Jurkat, Clone E6-1 (cell line): ENCODE results near the gene TARBP2.
"Not testable (repeated sequence)": the region's sequence is repeated elsewhere in the genome, so short reads cannot be mapped to it uniquely, and the experiment has no call there.

Source experiments
- DNase-seq: peaks from one replicate; pipeline ENCODE4 v3.0.0-alpha.2; 2011; ENCODE audit warnings: low read depth, low spot score
- H3K4me3 ChIP-seq: 2 replicates; pipeline ENCODE4 v1.5.1; 2011; ENCODE audit warnings: mild to moderate bottlenecking, low read length, control low read depth, moderate library complexity

The TARBP2 gene

GRCh38 chr12:53472056-53472582 is 29.0 kb upstream of the TARBP2 start:
- H3K4me3 ChIP-seq, result no peak overlapping the region
- no peak for DNase-seq

- no peak overlapping the region for H3K4me3 ChIP-seq
- DNase-seq, result no peak
These were observed 27.0 kb upstream of the TARBP2 start for GRCh38 chr12:53474077-53474476.

- no peak overlapping the region for H3K4me3 ChIP-seq
- DNase-seq, result no peak
These were observed 26.3 kb upstream of the TARBP2 start for GRCh38 chr12:53474819-53475218.

GRCh38 chr12:53476769-53477209 is 24.3 kb upstream of the TARBP2 start:
- no peak overlapping the region for H3K4me3 ChIP-seq
- no peak for DNase-seq

GRCh38 chr12:53478865-53479264 is 22.2 kb upstream of the TARBP2 start:
- no peak overlapping the region for H3K4me3 ChIP-seq

GRCh38 chr12:53479331-53479730 is 21.8 kb upstream of the TARBP2 start:
- DNase-seq, result no peak

More at GRCh38 chr12:53478865-53479264, 22.2 kb upstream of the TARBP2 start:
- DNase-seq, result no peak

GRCh38 chr12:53480491-53481442 is 20.3 kb upstream of the TARBP2 start:
- no peak for DNase-seq
- no peak overlapping the region for H3K4me3 ChIP-seq

More at GRCh38 chr12:53479331-53479730, 21.8 kb upstream of the TARBP2 start:
- H3K4me3 ChIP-seq, result no peak overlapping the region

GRCh38 chr12:53481458-53481857 is 19.6 kb upstream of the TARBP2 start:
- H3K4me3 ChIP-seq, DNase-seq: not testable (repeated sequence)

- no peak overlapping the region for H3K4me3 ChIP-seq
- DNase-seq, result no peak
These were observed 19.0 kb upstream of the TARBP2 start for GRCh38 chr12:53481939-53482586.

- DNase-seq, result no peak
- no peak overlapping the region for H3K4me3 ChIP-seq
These were observed 18.4 kb upstream of the TARBP2 start for GRCh38 chr12:53482626-53483168.

- no peak for DNase-seq
- H3K4me3 ChIP-seq, result no peak overlapping the region
These were observed 17.7 kb upstream of the TARBP2 start for GRCh38 chr12:53483225-53483978.

- H3K4me3 ChIP-seq, result no peak overlapping the region
- no peak for DNase-seq
These were observed 17.1 kb upstream of the TARBP2 start for GRCh38 chr12:53483979-53484377.

- DNase-seq, result no peak
- no peak overlapping the region for H3K4me3 ChIP-seq
These were observed 16.2 kb upstream of the TARBP2 start for GRCh38 chr12:53484686-53485575.

- no peak overlapping the region for H3K4me3 ChIP-seq
- DNase-seq, result no peak
These were observed 14.9 kb upstream of the TARBP2 start for GRCh38 chr12:53485955-53486735.

GRCh38 chr12:53486736-53487487 is 14.2 kb upstream of the TARBP2 start:
- DNase-seq, result no peak
- no peak overlapping the region for H3K4me3 ChIP-seq

- DNase-seq, result no peak
These were observed 11.7 kb upstream of the TARBP2 start for GRCh38 chr12:53489242-53489864.

More at GRCh38 chr12:53489242-53489864, 11.7 kb upstream of the TARBP2 start:
- no peak overlapping the region for H3K4me3 ChIP-seq
